Parathyroid adenoma (tissue), 2 donors: ENCODE data around the gene GCG.

Experiments
- H2AFZ ChIP-seq: fragments of 300-600 bp; sonication (generic); one replicate; pipeline ENCODE4 v1.7.0; 2017; ENCODE audit warnings: antibody characterized with exemption, mild to moderate bottlenecking
- H3K27ac ChIP-seq: fragments of 300-600 bp; sonication (generic); one replicate; pipeline ENCODE4 v1.7.0; 2017
- H3K27me3 ChIP-seq: fragments of 300-600 bp; sonication (generic); one replicate; pipeline ENCODE4 v1.7.0; 2017; ENCODE audit warnings: low read length; ENCODE audit not compliant: control insufficient read depth, insufficient read depth
- H3K36me3 ChIP-seq: fragments of 300-600 bp; sonication (generic); one replicate; pipeline ENCODE4 v1.7.0; 2017; ENCODE audit warnings: low read length; ENCODE audit not compliant: control insufficient read depth, insufficient read depth
- H3K4me1 ChIP-seq: fragments of 300-600 bp; sonication (generic); one replicate; pipeline ENCODE4 v1.7.0; 2017; ENCODE audit warnings: control low read depth
- H3K4me2 ChIP-seq: fragments of 300-600 bp; sonication (generic); one replicate; pipeline ENCODE4 v1.7.0; 2017; ENCODE audit warnings: low read length
- H3K4me3 ChIP-seq: fragments of 300-600 bp; sonication (generic); one replicate; pipeline ENCODE4 v1.7.0; 2017; ENCODE audit warnings: low read depth, low read length
- H3K79me2 ChIP-seq: fragments of 300-600 bp; sonication (generic); one replicate; pipeline ENCODE4 v1.7.0; 2017; ENCODE audit warnings: control low read depth
- H3K9ac ChIP-seq: fragments of 300-600 bp; sonication (generic); one replicate; pipeline ENCODE4 v1.7.0; 2017; ENCODE audit warnings: mild to moderate bottlenecking
- H3K9me3 ChIP-seq: fragments of 300-600 bp; sonication (generic); one replicate; pipeline ENCODE4 v1.7.0; 2017; ENCODE audit warnings: low read length; ENCODE audit not compliant: control insufficient read depth
- TF ChIP-seq, protein P1 (sequence below): fragments of 300-600 bp; sonication (generic); IDR thresholded peaks from one replicate; pipeline ENCODE4 v1.7.0; 2017; ENCODE audit warnings: antibody characterized with exemption, mild to moderate bottlenecking
- donor health status: primary hyperparathyroidism.

Gene GCG

GRCh38 chr2:162125138-162125537 is 26.9 kb downstream of the GCG start:
- peak overlapping the region; percentile 43 for H3K27ac ChIP-seq
- no peak overlapping the region for H3K4me2 ChIP-seq
- H3K4me1 ChIP-seq, result peaks cover 44% of the 10 kb centered on the region
- H3K4me3 ChIP-seq, result no peak overlapping the region
- H3K9ac ChIP-seq, result no peak overlapping the region
- no peaks in the 10 kb centered on the region for H3K9me3 ChIP-seq
- H3K27me3 ChIP-seq, result no peaks in the 10 kb centered on the region
- no peaks in the 10 kb centered on the region for H3K36me3 ChIP-seq
- TF ChIP-seq, protein P1, sequence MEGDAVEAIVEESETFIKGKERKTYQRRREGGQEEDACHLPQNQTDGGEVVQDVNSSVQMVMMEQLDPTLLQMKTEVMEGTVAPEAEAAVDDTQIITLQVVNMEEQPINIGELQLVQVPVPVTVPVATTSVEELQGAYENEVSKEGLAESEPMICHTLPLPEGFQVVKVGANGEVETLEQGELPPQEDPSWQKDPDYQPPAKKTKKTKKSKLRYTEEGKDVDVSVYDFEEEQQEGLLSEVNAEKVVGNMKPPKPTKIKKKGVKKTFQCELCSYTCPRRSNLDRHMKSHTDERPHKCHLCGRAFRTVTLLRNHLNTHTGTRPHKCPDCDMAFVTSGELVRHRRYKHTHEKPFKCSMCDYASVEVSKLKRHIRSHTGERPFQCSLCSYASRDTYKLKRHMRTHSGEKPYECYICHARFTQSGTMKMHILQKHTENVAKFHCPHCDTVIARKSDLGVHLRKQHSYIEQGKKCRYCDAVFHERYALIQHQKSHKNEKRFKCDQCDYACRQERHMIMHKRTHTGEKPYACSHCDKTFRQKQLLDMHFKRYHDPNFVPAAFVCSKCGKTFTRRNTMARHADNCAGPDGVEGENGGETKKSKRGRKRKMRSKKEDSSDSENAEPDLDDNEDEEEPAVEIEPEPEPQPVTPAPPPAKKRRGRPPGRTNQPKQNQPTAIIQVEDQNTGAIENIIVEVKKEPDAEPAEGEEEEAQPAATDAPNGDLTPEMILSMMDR, result no peak
- no peaks in the 10 kb centered on the region for H3K79me2 ChIP-seq
- H2AFZ ChIP-seq, result peak overlapping the region; percentile 56

DNA sequence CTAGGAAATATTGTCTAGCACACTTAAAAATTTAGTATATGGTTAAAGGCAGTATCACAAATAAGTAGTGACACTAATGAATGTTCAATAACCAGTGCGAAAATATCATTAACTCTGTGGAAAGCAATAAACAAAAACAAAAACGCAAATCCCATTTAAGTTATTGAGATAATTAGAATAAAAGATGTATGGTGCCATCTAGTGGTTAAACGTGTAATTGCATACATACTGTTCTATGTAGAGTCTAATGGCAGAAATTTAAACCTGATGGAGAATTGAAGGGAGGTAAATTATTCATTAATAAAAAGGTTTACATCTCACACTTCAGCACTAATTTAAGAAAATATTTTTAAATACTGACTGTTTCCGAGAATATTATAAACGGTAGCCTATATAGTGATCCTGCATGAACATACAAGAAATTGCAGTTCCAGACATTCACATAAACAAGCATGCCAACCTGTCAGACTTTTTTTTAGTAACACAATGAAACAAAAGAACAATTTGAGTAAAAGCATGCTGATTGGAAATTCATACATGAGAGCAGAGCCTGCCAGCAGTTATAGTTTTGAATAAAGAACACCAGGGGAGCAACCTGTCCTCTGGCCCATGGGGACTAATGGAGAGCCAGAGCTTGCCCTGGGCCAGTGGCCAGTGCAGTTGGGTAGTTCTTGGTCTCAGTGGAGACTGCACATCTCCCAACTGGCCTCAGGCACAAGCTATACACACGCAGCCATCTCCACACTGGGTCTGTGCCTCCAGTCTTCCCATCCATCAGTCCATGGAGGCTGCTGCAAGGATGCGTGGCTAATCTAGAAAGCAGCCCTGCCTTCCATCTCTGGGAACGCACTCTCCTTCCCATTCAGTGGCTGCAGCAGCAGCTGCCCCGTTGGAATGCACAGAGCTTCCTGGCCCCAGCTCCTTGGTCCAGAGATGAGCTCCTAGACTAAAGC is 28.0 kb downstream of the GCG start:
- Histone ChIP-seq H3K9me3 (no peaks in the 10 kb centered on the region), H3K79me2 (no peaks in the 10 kb centered on the region), H3K36me3 (no peaks in the 10 kb centered on the region), H3K4me3 (no peak overlapping the region), H3K4me1 (peaks cover 50% of the 10 kb centered on the region), H3K9ac (no peak overlapping the region), H3K27ac (peak overlapping the region; percentile 35), H3K4me2 (no peak overlapping the region), H2AFZ (peak overlapping the region; percentile 31), H3K27me3 (no peaks in the 10 kb centered on the region)
- TF ChIP-seq, protein P1, result peak; percentile 90

GRCh38 chr2:162118166-162119031 is 33.6 kb downstream of the GCG start:
- H3K36me3 ChIP-seq, result no peaks in the 10 kb centered on the region
- H3K27ac ChIP-seq, result peak overlapping the region; percentile 88
- no peak overlapping the region for H3K4me3 ChIP-seq
- H3K79me2 ChIP-seq, result no peaks in the 10 kb centered on the region
- H3K4me2 ChIP-seq, result no peak overlapping the region
- H3K9ac ChIP-seq, result no peak overlapping the region
- H3K27me3 ChIP-seq, result no peaks in the 10 kb centered on the region
- peak overlapping the region; percentile 84 for H2AFZ ChIP-seq
- TF ChIP-seq, protein P1, result no peak
- peaks cover 3% of the 10 kb centered on the region for H3K9me3 ChIP-seq
- peaks cover 71% of the 10 kb centered on the region for H3K4me1 ChIP-seq

DNA sequence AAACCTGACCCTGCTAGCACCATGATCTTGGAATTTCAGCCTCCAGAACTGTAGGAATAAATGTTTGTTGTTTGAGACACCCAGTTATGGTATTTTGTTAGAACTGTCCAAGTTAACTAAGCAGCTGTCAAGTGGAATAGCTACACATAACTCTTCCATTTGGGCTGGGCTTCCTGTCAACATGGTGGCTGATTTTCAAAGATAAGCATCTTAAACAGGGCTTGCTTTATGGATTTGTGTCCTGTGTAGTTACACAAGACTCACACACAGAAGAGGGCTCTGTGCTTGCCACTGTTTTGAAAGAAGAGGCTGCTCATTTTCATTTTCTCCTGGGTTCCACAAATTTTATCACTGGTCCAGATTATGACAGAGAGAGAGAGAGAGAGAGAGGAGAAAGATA is 35.7 kb downstream of the GCG start:
- Histone ChIP-seq H3K27me3 (no peaks in the 10 kb centered on the region), H3K9ac (no peak overlapping the region), H3K79me2 (no peaks in the 10 kb centered on the region), H3K36me3 (no peaks in the 10 kb centered on the region), H3K4me3 (no peak overlapping the region), H3K4me1 (peaks cover 66% of the 10 kb centered on the region), H3K9me3 (peaks cover 3% of the 10 kb centered on the region), H3K27ac (peak overlapping the region; percentile 3), H3K4me2 (no peak overlapping the region), H2AFZ (peak overlapping the region; percentile 5)
- TF ChIP-seq, protein P1, result no peak
